WI38 (cell line): ENCODE results near the gene SLC7A4.

Experiments
- H3K4me3 ChIP-seq: 2 replicates; pipeline ENCODE4 v1.5.1; 2011; ENCODE audit warnings: low read depth, mild to moderate bottlenecking, control low read depth, low read length
- TF ChIP-seq, protein P1 (sequence below): IDR thresholded peaks from 2 replicates; pipeline ENCODE4 v1.5.1; 2012; ENCODE audit warnings: low read depth, mild to moderate bottlenecking, control low read depth, low read length

The SLC7A4 gene

DNA sequence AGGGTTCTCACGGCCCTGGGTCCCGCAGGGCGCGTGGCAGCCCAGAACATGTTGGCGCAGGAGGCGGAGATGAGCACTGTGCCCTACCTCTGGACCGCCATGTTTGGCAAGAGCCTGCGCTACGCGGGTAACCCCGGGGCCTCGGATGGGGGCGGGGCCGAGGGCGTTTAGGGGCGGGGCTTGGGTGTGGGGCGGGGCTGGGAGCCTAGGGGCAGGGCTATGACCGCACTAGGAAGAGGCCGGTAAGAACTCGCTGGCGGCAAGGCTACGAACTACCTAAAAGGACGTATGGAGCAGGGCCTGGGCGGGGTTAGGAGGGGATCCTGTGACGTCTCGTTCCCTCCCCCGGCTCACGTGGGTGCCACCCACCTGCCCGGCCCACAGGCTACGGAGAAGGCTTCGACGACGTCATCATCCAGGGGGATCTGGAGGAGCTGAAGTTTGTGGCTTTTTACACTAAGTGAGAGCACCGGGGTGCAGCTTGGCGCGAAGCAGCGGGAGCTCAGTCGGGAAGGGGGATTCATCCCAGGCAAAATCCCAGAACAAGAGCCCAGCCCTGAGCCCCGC is 53.0 kb downstream of the SLC7A4 start:
- TF ChIP-seq, protein P1, sequence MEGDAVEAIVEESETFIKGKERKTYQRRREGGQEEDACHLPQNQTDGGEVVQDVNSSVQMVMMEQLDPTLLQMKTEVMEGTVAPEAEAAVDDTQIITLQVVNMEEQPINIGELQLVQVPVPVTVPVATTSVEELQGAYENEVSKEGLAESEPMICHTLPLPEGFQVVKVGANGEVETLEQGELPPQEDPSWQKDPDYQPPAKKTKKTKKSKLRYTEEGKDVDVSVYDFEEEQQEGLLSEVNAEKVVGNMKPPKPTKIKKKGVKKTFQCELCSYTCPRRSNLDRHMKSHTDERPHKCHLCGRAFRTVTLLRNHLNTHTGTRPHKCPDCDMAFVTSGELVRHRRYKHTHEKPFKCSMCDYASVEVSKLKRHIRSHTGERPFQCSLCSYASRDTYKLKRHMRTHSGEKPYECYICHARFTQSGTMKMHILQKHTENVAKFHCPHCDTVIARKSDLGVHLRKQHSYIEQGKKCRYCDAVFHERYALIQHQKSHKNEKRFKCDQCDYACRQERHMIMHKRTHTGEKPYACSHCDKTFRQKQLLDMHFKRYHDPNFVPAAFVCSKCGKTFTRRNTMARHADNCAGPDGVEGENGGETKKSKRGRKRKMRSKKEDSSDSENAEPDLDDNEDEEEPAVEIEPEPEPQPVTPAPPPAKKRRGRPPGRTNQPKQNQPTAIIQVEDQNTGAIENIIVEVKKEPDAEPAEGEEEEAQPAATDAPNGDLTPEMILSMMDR = no peak
- H3K4me3 ChIP-seq = no peak overlapping the region
